ENCODE data around the gene GNB1. TPM values are rescaled to one million over a fixed set of nuclear protein-coding genes. Genes with fewer than 3 reads are reported as not detected.
"Not testable (repeated sequence)": the region's sequence is repeated elsewhere in the genome, so short reads cannot be mapped to it uniquely, and the experiment has no call there.

GNB1 gene
- total and polyA plus RNA-seq, 4 donors: 114 to 338 (median 191) TPM

DNA sequence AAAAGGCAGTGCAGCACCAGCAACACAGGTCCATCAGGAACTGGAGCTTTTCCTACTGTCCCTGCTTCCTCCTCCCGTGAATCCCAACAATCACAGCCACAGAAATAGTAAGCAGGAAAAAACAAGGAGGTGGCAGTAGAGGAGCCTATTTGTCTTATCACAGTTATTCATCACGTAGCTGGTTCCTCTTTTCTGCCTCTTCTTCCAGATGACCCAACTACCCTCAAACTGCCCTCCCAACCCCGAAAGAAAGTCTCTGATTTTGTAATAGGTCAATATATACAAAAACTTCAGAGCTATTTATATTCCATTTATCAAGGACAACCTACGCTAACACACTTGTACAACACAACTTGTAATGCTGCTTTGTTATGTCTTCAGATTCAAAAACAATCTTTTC lies 21.4 kb downstream of the GNB1 start:
- no peak for TF ChIP-seq CTCF (IDR thresholded peaks at IDR 0.05; ENCODE audit: control extremely low read depth, extremely low read depth)
- WGBS, 2 donors: 12 to 28% methylated on average over 4 of the region's 4 CpGs

GRCh38 chr1:1867164-1867563 lies 23.7 kb downstream of the GNB1 start:
- H3K4me1 ChIP-seq (ENCODE audit: control insufficient read depth in 5 of 5, insufficient read depth in 5 of 5, low read length in 5 of 5): peaks cover 0 to 21% (median 0%) of the 10 kb centered on the region in 5 donors
- TF ChIP-seq CTCF (IDR thresholded peaks at IDR 0.05; ENCODE audit: control extremely low read depth, extremely low read depth): no peak
- ATAC-seq (ENCODE audit: insufficient read depth, low FRiP score): no peak

More for the DNA sequence above, 21.4 kb downstream of the GNB1 start:
- Histone ChIP-seq H3K9me3 (ENCODE audit: control insufficient read depth in 4 of 4, insufficient read depth in 3 of 4, low read length in 3 of 4) (no peaks in the 10 kb centered on the region), H3K36me3 (ENCODE audit: control insufficient read depth in 4 of 4, insufficient read depth in 4 of 4, low read length in 4 of 4) (peaks cover 0 to 10% (median 0%) of the 10 kb centered on the region in 4 donors), H3K4me1 (ENCODE audit: control insufficient read depth in 5 of 5, insufficient read depth in 5 of 5, low read length in 5 of 5) (peaks cover 6 to 31% (median 8%) of the 10 kb centered on the region in 5 donors), H3K27me3 (ENCODE audit: control insufficient read depth in 3 of 3, insufficient read depth in 3 of 3, low read length in 2 of 3) (no peaks in the 10 kb centered on the region), H3K27ac (ENCODE audit: low read depth in 1 of 2, low read length in 1 of 2) (no peak overlapping the region), H3K4me3 (no peak overlapping the region), H3K9ac (ENCODE audit: insufficient read depth in 1 of 2, low read length in 2 of 2) (no peak overlapping the region)
- DNase-seq (no peak), ATAC-seq (ENCODE audit: insufficient read depth, low FRiP score) (no peak)

DNA sequence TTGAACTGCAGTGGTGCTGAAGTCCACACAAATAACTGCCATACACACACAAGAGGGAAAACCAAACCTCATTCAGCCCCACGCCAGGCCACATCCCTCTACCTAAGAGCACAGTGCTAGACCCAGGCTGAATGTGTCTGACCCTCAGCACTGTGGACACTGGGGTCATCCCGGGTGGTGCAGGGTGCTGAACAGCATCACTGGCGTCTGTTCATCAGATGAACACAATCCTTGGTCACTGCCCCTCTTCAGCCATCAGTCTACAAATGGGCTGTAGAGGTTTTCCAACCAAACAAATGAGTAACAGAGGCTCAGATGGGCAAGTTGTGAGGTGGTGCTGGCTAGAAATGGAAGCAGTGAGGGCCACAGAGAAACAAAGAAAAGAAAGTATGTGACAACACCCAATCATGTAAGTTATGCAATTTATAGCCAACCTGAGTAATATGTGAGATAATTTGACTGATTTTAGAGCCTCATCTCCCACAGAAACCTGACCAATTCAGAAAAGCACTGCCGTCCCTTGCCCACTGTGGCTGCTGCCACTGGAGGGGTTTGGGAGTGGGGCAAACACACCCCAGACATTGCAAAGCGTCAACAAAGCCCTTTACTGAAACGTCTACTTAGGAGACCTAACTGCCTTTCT lies 27.9 kb downstream of the GNB1 start:
- DNase-seq (no peak), ATAC-seq (ENCODE audit: insufficient read depth, low FRiP score) (no peak)
- WGBS, 2 donors: 61 to 69% methylated on average over 6 of the region's 6 CpGs
- Histone ChIP-seq H3K4me3 (no peak overlapping the region), H3K9ac (ENCODE audit: insufficient read depth in 1 of 2, low read length in 2 of 2) (no peak overlapping the region), H3K27ac (ENCODE audit: low read depth in 1 of 2, low read length in 1 of 2) (peak overlapping the region in 1 of 2 donors; percentile 26), H3K9me3 (ENCODE audit: control insufficient read depth in 4 of 4, insufficient read depth in 3 of 4, low read length in 3 of 4) (no peaks in the 10 kb centered on the region), H3K4me1 (ENCODE audit: control insufficient read depth in 5 of 5, insufficient read depth in 5 of 5, low read length in 5 of 5) (peaks cover 3 to 29% (median 14%) of the 10 kb centered on the region in 5 donors), H3K27me3 (ENCODE audit: control insufficient read depth in 3 of 3, insufficient read depth in 3 of 3, low read length in 2 of 3) (no peaks in the 10 kb centered on the region), H3K36me3 (ENCODE audit: control insufficient read depth in 4 of 4, insufficient read depth in 4 of 4, low read length in 4 of 4) (no peaks in the 10 kb centered on the region)
- TF ChIP-seq CTCF (IDR thresholded peaks at IDR 0.05; ENCODE audit: control extremely low read depth, extremely low read depth): no peak

More at GRCh38 chr1:1867164-1867563, 23.7 kb downstream of the GNB1 start:
- no peak for DNase-seq
- Histone ChIP-seq H3K9me3 (ENCODE audit: control insufficient read depth in 4 of 4, insufficient read depth in 3 of 4, low read length in 3 of 4) (no peaks in the 10 kb centered on the region), H3K27ac (ENCODE audit: low read depth in 1 of 2, low read length in 1 of 2) (no peak overlapping the region), H3K4me3 (no peak overlapping the region), H3K9ac (ENCODE audit: insufficient read depth in 1 of 2, low read length in 2 of 2) (no peak overlapping the region), H3K36me3 (ENCODE audit: control insufficient read depth in 4 of 4, insufficient read depth in 4 of 4, low read length in 4 of 4) (no peaks in the 10 kb centered on the region), H3K27me3 (ENCODE audit: control insufficient read depth in 3 of 3, insufficient read depth in 3 of 3, low read length in 2 of 3) (no peaks in the 10 kb centered on the region)
- WGBS, 2 donors: 95 to 97% methylated on average over 3 of the region's 3 CpGs

DNA sequence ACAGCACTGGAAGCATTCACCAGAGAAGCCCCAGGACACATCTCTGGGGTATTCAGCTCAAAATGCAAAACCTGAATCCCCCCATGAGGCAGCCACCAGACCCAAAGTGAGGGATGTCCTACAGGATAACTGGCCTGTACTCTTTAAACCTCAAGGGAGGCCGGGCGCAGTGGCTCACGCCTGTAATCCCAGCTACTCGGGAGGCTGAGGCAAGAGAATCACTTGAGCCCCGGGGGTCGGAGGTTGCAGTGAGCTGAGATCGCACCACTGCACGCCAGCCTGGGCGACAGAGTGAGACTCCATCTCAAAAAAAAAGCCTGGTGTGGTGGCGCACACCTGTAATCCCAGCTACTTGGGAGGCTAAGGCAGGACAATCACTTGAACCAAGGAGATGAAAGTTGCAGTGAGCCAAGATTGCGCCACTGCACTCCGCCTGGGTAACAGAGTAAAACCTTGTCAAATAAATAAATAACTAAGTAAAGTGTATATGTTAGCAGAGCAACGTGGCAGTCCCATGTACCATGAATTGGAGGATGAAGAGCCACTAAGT lies 29.1 kb downstream of the GNB1 start:
- not testable (repeated sequence) for H3K27me3 ChIP-seq (ENCODE audit: control insufficient read depth in 3 of 3, insufficient read depth in 3 of 3, low read length in 2 of 3); H3K36me3 ChIP-seq (ENCODE audit: control insufficient read depth in 4 of 4, insufficient read depth in 4 of 4, low read length in 4 of 4); DNase-seq; ATAC-seq (ENCODE audit: insufficient read depth, low FRiP score); H3K9ac ChIP-seq (ENCODE audit: insufficient read depth in 1 of 2, low read length in 2 of 2); H3K27ac ChIP-seq (ENCODE audit: low read depth in 1 of 2, low read length in 1 of 2); H3K4me3 ChIP-seq; H3K9me3 ChIP-seq (ENCODE audit: control insufficient read depth in 4 of 4, insufficient read depth in 3 of 4, low read length in 3 of 4)
- WGBS, 2 donors: 89 to 93% methylated on average over 13 of the region's 13 CpGs
- peaks cover 3 to 33% (median 15%) of the 10 kb centered on the region in 5 donors for H3K4me1 ChIP-seq (ENCODE audit: control insufficient read depth in 5 of 5, insufficient read depth in 5 of 5, low read length in 5 of 5)

Data from lung (tissue), 12 donors.